MM.1S (cell line): ENCODE results near the gene KRT2.

ENCODE experiments used
- EZH2 ChIP-seq: fragments of 300-600 bp; sonication (generic); optimal IDR thresholded peaks from 2 replicates; pipeline ENCODE3; 2017; ENCODE audit warnings: low read depth, mild to moderate bottlenecking, antibody characterized with exemption, low read length, mixed read lengths
- EZH2phosphoT487 ChIP-seq: fragments of 300-600 bp; sonication (generic); IDR thresholded peaks from 2 replicates; pipeline ENCODE4 v1.6.1; 2018; ENCODE audit warnings: antibody characterized with exemption, low read length
- TF ChIP-seq, protein P1 (sequence below): fragments of 300-600 bp; sonication (generic); IDR thresholded peaks from 2 replicates; pipeline ENCODE4 v1.5.1; 2016; ENCODE audit warnings: antibody characterized with exemption, low read length, mixed read lengths

DNA sequence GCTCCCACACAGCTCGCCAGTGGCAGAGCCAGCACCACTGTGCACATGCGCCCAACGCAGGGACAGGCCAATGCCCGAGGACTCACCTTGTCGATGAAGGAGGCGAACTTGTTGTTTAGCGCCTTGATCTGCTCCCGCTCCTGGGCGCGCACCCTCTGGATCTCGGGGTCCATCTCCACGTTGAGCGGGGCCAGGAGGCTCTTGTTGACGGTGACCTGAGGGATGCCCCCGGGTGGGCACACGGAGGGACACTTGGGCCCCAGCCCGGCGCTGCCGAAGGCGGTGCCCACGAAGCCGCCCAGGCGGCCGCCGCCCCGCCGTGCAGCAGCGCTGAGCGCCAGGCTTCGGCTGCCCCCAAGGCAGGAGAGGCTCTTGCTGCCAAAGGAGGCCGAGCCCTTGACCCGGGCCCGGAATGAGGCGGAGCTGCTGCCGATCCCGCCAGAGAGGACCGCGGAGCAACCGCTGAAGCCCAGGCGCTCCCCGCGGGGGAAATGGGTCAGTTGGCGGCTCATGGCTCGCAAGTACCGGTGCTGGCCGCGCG lies 51.0 kb downstream of the KRT2 start, which contains the start of gene KRT72:
- TF ChIP-seq, protein P1, sequence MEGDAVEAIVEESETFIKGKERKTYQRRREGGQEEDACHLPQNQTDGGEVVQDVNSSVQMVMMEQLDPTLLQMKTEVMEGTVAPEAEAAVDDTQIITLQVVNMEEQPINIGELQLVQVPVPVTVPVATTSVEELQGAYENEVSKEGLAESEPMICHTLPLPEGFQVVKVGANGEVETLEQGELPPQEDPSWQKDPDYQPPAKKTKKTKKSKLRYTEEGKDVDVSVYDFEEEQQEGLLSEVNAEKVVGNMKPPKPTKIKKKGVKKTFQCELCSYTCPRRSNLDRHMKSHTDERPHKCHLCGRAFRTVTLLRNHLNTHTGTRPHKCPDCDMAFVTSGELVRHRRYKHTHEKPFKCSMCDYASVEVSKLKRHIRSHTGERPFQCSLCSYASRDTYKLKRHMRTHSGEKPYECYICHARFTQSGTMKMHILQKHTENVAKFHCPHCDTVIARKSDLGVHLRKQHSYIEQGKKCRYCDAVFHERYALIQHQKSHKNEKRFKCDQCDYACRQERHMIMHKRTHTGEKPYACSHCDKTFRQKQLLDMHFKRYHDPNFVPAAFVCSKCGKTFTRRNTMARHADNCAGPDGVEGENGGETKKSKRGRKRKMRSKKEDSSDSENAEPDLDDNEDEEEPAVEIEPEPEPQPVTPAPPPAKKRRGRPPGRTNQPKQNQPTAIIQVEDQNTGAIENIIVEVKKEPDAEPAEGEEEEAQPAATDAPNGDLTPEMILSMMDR = no peak
- TF ChIP-seq EZH2phosphoT487 (no peak), EZH2 (no peak)
